A673 (cell line): ENCODE results near the gene EIF5. TPM values are rescaled to one million over a fixed set of nuclear protein-coding genes. Genes with fewer than 3 reads are reported as not detected.

ENCODE experiments used
- BruUV-seq: library from RNA; stranded (reverse); fragments of 400-500 nt; replicated peaks from 2 replicates; lab custom pipeline; 2021; lab: Mats Ljungman, UMichigan
- CTCF ChIA-PET: fragments of 300-600 bp; sonication (Branson Sonifier 250); formaldehyde crosslinking; loops from one replicate; lab custom pipeline; 2022; ENCODE audit warnings: antibody characterized with exemption; lab: Charles Lee
- POLR2A ChIA-PET: fragments of 300-600 bp; sonication (Branson Sonifier 250); formaldehyde crosslinking; loops from one replicate; lab custom pipeline; 2022; ENCODE audit warnings: antibody characterized with exemption; ENCODE audit not compliant: low non-redundant PET; lab: Charles Lee
- DNase-seq: peaks from one replicate; pipeline ENCODE4 v3.0.0-alpha.2; 2015; ENCODE audit warnings: low spot score
- H3K27ac ChIP-seq: fragments of 200-600 bp; sonication (generic); 2 replicates; pipeline ENCODE4 v1.5.1; 2016; ENCODE audit warnings: mixed run types, low read depth, mild to moderate bottlenecking, mixed read lengths, antibody characterized with exemption, low read length; ENCODE audit not compliant: poor library complexity, severe bottlenecking
- H3K27me3 ChIP-seq: fragments of 200-600 bp; sonication (generic); replicated peaks from 2 replicates; pipeline ENCODE4 v1.6.1; 2017; ENCODE audit warnings: mixed run types, low read depth, mild to moderate bottlenecking, mixed read lengths, antibody characterized with exemption, low read length; ENCODE audit not compliant: insufficient read depth, poor library complexity
- H3K36me3 ChIP-seq: fragments of 200-600 bp; sonication (generic); 2 replicates; pipeline ENCODE4 v1.6.1; 2016; ENCODE audit warnings: mixed run types, mild to moderate bottlenecking, mixed read lengths, antibody characterized with exemption, low read length; ENCODE audit not compliant: insufficient read depth, poor library complexity, severe bottlenecking
- H3K4me1 ChIP-seq: fragments of 200-600 bp; sonication (generic); 2 replicates; pipeline ENCODE4 v1.6.1; 2017; ENCODE audit warnings: mixed run types, mild to moderate bottlenecking, mixed read lengths, antibody characterized with exemption, low read length; ENCODE audit not compliant: insufficient read depth, poor library complexity, severe bottlenecking
- H3K4me3 ChIP-seq: fragments of 200-600 bp; sonication (generic); 2 replicates; pipeline ENCODE4 v1.5.1; 2016; ENCODE audit warnings: low read depth, mixed run types, mild to moderate bottlenecking, mixed read lengths, low read length; ENCODE audit not compliant: poor library complexity, severe bottlenecking
- H3K9me3 ChIP-seq: fragments of 200-600 bp; sonication (generic); 2 replicates; pipeline ENCODE4 v1.6.1; 2016; ENCODE audit warnings: mixed run types, low read depth, mild to moderate bottlenecking, mixed read lengths, antibody characterized with exemption, low read length; ENCODE audit not compliant: poor library complexity, severe bottlenecking
- CTCF ChIP-seq: fragments of 300-800, 200-600 bp; sonication (generic); conservative IDR thresholded peaks from 2 replicates; pipeline ENCODE4 v1.5.1; 2017; ENCODE audit warnings: low read depth, mild to moderate bottlenecking, antibody characterized with exemption, low read length, moderate library complexity, mixed read lengths
- EZH2 ChIP-seq: fragments of 200-600 bp; sonication (generic); IDR thresholded peaks from 2 replicates; pipeline ENCODE4 v1.6.1; 2017; ENCODE audit warnings: borderline replicate concordance, low read depth, mild to moderate bottlenecking, mixed read lengths, antibody characterized with exemption, low read length; ENCODE audit not compliant: poor library complexity, severe bottlenecking
- intact Hi-C: fragments of 100-400 bp; cut with micrococcal nuclease; formaldehyde crosslinking; loops from one replicate; pipeline ENCODE4 v1.10.0; 2022; ENCODE audit not compliant: unreplicated experiment
- total RNA-seq: library from RNA; stranded (reverse); gene quantifications from 2 replicates; pipeline ENCODE4 v1.2.3, GENCODE V29; 2021

The EIF5 gene
- total RNA-seq, 1 experiment from 2014 or later: 446 TPM

DNA sequence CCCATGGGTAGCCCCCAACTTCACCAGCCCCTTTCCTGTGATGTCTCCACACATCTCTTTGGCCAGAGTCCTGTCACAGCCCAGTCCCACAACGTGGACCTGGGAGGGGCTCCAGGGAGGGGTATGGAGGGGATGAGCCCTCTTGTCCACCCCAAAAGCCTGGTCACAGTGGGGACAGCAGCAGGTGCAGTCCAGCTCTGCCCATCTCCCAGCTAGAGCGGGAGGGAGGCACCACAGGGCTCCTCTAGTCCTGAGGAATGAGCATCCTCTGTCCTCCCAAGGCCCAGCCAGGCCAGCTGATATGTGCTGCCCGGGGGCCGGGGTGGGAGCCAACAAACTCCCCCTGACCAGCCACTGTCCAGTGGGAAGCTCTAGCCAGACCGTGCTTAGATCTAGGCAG, 43.5 kb upstream of the EIF5 start:
- CTCF ChIA-PET: interaction anchor here (2.8 kb wide), 1 partner anchor 185 kb away, joined by 29 read pairs; no protein-coding TSS in a partner anchor
- DNase-seq: no peak
- Histone ChIP-seq H3K9me3 (no peaks in the 10 kb centered on the region), H3K27me3 (no peaks in the 10 kb centered on the region), H3K36me3 (no peaks in the 10 kb centered on the region), H3K4me1 (no peaks in the 10 kb centered on the region), H3K4me3 (no peak overlapping the region), H3K27ac (no peak overlapping the region)
- no peak for TF ChIP-seq EZH2
- no TSS peak for BruUV-seq
- POLR2A ChIA-PET: no interaction called here
- intact Hi-C loops: loop anchor here (5.0 kb wide), 1 partner anchor 103 kb away; no protein-coding TSS in a partner anchor

GRCh38 chr14:103290961-103291360, 43.1 kb upstream of the EIF5 start:
- Histone ChIP-seq H3K9me3 (no peaks in the 10 kb centered on the region), H3K27ac (no peak overlapping the region), H3K36me3 (no peaks in the 10 kb centered on the region), H3K27me3 (no peaks in the 10 kb centered on the region), H3K4me1 (no peaks in the 10 kb centered on the region), H3K4me3 (no peak overlapping the region)
- POLR2A ChIA-PET: no interaction called here
- BruUV-seq: no TSS peak
- intact Hi-C loops: loop anchor here (5.0 kb wide), 1 partner anchor 104 kb away; no protein-coding TSS in a partner anchor
- DNase-seq: no peak
- CTCF ChIA-PET: interaction anchor here (2.8 kb wide), 1 partner anchor 186 kb away, joined by 29 read pairs; no protein-coding TSS in a partner anchor
- TF ChIP-seq CTCF (no peak), EZH2 (no peak)

GRCh38 chr14:103292426-103293374, 41.3 kb upstream of the EIF5 start:
- CTCF ChIA-PET: interaction anchor here (0.7 to 2.8 kb wide), 3 partner anchors 98 to 189 kb away, joined by 4 to 29 read pairs (median 5); no protein-coding TSS in a partner anchor
- Histone ChIP-seq H3K4me3 (no peak overlapping the region), H3K27me3 (no peaks in the 10 kb centered on the region), H3K36me3 (no peaks in the 10 kb centered on the region), H3K27ac (no peak overlapping the region), H3K9me3 (no peaks in the 10 kb centered on the region), H3K4me1 (no peaks in the 10 kb centered on the region)
- TF ChIP-seq EZH2: no peak
- TF ChIP-seq CTCF: peak; percentile 91
- intact Hi-C loops: loop anchor here (1.0 to 5.0 kb wide), 3 partner anchors 105 to 217 kb away; no protein-coding TSS in a partner anchor
- peak; percentile 81 for DNase-seq
- POLR2A ChIA-PET: no interaction called here
- no TSS peak for BruUV-seq
